ENCODE data around the gene KRT37. TPM values are rescaled to one million over a fixed set of nuclear protein-coding genes. Genes with fewer than 3 reads are reported as not detected.

KRT37 gene
- polyA plus RNA-seq, 1 experiment, result not detected

- POLR2A ChIA-PET, result no interaction called here
- Histone ChIP-seq H3K27me3 (ENCODE audit: control insufficient read depth, insufficient read depth, low read length) (no peaks in the 10 kb centered on the region), H3K36me3 (ENCODE audit: control insufficient read depth, insufficient read depth, low read length) (no peaks in the 10 kb centered on the region), H3K4me3 (ENCODE audit: low read depth, low read length) (no peak within 1 kb of the TSS)
- CTCF ChIA-PET, result interaction anchor here (1.4 to 1.9 kb wide), 3 partner anchors 109 to 207 kb away, joined by 3 to 6 read pairs (median 4); no protein-coding TSS in a partner anchor
- no peak for TF ChIP-seq CTCF (IDR thresholded peaks at IDR 0.05; ENCODE audit: insufficient read depth, low read depth, low read length)
- DNase-seq (ENCODE audit: low read depth), result no peak
Observed at GRCh38 chr17:41440531-41441033, 16.2 kb upstream of the KRT37 start, which contains the start of gene KRT38. TSS of gene KRT38 (minus strand) at chr17:41440983. CDS start at chr17:41440921, 62 bp downstream.

- TF ChIP-seq CTCF (IDR thresholded peaks at IDR 0.05; ENCODE audit: insufficient read depth, low read depth, low read length), result no peak
- POLR2A ChIA-PET, result interaction anchor here (0.7 kb wide), 1 partner anchor 36 kb away, joined by 4 read pairs; no protein-coding TSS in a partner anchor
- Histone ChIP-seq H3K4me3 (ENCODE audit: low read depth, low read length) (no peak overlapping the region), H3K27me3 (ENCODE audit: control insufficient read depth, insufficient read depth, low read length) (no peaks in the 10 kb centered on the region), H3K36me3 (ENCODE audit: control insufficient read depth, insufficient read depth, low read length) (no peaks in the 10 kb centered on the region)
- CTCF ChIA-PET, result interaction anchor here (0.5 to 1.9 kb wide), 3 partner anchors 109 to 632 kb away, joined by 3 to 6 read pairs (median 5); no protein-coding TSS in a partner anchor
- DNase-seq (ENCODE audit: low read depth), result no peak
Observed at GRCh38 chr17:41439375-41439774, 15.0 kb upstream of the KRT37 start.

GRCh38 chr17:41437769-41438168, 13.4 kb upstream of the KRT37 start:
- Histone ChIP-seq H3K4me3 (ENCODE audit: low read depth, low read length) (no peak overlapping the region), H3K36me3 (ENCODE audit: control insufficient read depth, insufficient read depth, low read length) (no peaks in the 10 kb centered on the region), H3K27me3 (ENCODE audit: control insufficient read depth, insufficient read depth, low read length) (no peaks in the 10 kb centered on the region)
- DNase-seq (ENCODE audit: low read depth), result no peak
- POLR2A ChIA-PET, result interaction anchor here (0.7 kb wide), 1 partner anchor 63 kb away, joined by 3 read pairs; no protein-coding TSS in a partner anchor
- CTCF ChIA-PET, result no interaction called here
- no peak for TF ChIP-seq CTCF (IDR thresholded peaks at IDR 0.05; ENCODE audit: insufficient read depth, low read depth, low read length)

GRCh38 chr17:41437254-41437653, 12.9 kb upstream of the KRT37 start:
- ChIA-PET CTCF (interaction anchor here (1.0 to 1.2 kb wide), 2 partner anchors 10 to 19 kb away, joined by 3 read pairs; no protein-coding TSS in a partner anchor), POLR2A (no interaction called here)
- DNase-seq (ENCODE audit: low read depth), result no peak

GRCh38 chr17:41434415-41434814, 10.0 kb upstream of the KRT37 start:
- no peak for TF ChIP-seq CTCF (IDR thresholded peaks at IDR 0.05; ENCODE audit: insufficient read depth, low read depth, low read length)
- Histone ChIP-seq H3K36me3 (ENCODE audit: control insufficient read depth, insufficient read depth, low read length) (no peaks in the 10 kb centered on the region), H3K27me3 (ENCODE audit: control insufficient read depth, insufficient read depth, low read length) (no peaks in the 10 kb centered on the region), H3K4me3 (ENCODE audit: low read depth, low read length) (no peak overlapping the region)
- DNase-seq (ENCODE audit: low read depth), result no peak
- ChIA-PET POLR2A (no interaction called here), CTCF (interaction anchor here (1.1 kb wide), 1 partner anchor 113 kb away, joined by 4 read pairs; no protein-coding TSS in a partner anchor)

More at GRCh38 chr17:41437254-41437653, 12.9 kb upstream of the KRT37 start:
- no peak overlapping the region for H3K4me3 ChIP-seq (ENCODE audit: low read depth, low read length)
- no peaks in the 10 kb centered on the region for H3K36me3 ChIP-seq (ENCODE audit: control insufficient read depth, insufficient read depth, low read length)
- no peaks in the 10 kb centered on the region for H3K27me3 ChIP-seq (ENCODE audit: control insufficient read depth, insufficient read depth, low read length)
- no peak for TF ChIP-seq CTCF (IDR thresholded peaks at IDR 0.05; ENCODE audit: insufficient read depth, low read depth, low read length)

Measured in BJ (cell line).